K562 (cell line): ENCODE data around the gene SFR1. TPM values are rescaled to one million over a fixed set of nuclear protein-coding genes. Genes with fewer than 3 reads are reported as not detected.

Experiments
- ATAC-seq: fragments of 200-7000 bp; cut with Tn5 transposase; 3 replicates; pipeline ENCODE4 v1.9.1; 2020; ENCODE audit warnings: moderate library complexity
- BruUV-seq: library from RNA; stranded (reverse); fragments of 400-500 nt; replicated peaks from 2 replicates; lab custom pipeline; 2021; lab: Mats Ljungman, UMichigan
- CTCF ChIA-PET: fragments of 300-600 bp; formaldehyde crosslinking; extraction: SDS; loops from one replicate; lab custom pipeline; 2021; ENCODE audit warnings: low intra/inter-chr PET ratio; lab: Yijun Ruan, JAX
- POLR2A ChIA-PET: fragments of 300-600, 350-650 bp; sonication (Branson Sonifier 250); formaldehyde crosslinking; extraction: SDS; loops from one replicate; lab custom pipeline; 2021; ENCODE audit warnings: antibody characterized with exemption, inconsistent platforms; lab: Yijun Ruan, JAX
- DNase-seq, 4 experiments: peaks; one replicate each; pipeline versions ENCODE4 v3.0.0 to v3.0.0-alpha.2; 2011 to 2018; ENCODE audit warnings: low spot score in 3 of 4, mixed read lengths in 3 of 4; ENCODE audit errors: extremely low read depth in 1 of 4
- FAIRE-seq: peaks from 2 replicates; lab custom pipeline; 2011; peaks lifted over from hg19 to GRCh38; lab: Jason Lieb, UNC
- H2AFZ ChIP-seq: 2 replicates; pipeline ENCODE4 v1.6.0; 2011; ENCODE audit warnings: low read depth, low read length, control low read depth, inconsistent platforms
- H3K27ac ChIP-seq: fragments of 200-600 bp; 3 replicates; pipeline ENCODE4 v1.8.0; 2011; ENCODE audit warnings: low read depth, mild to moderate bottlenecking, control low read depth, inconsistent platforms, low read length, moderate library complexity, mixed read lengths; ENCODE audit errors: extremely low read depth
- H3K27me3 ChIP-seq, 2 experiments: fragments of 300-600 bp in 1 of 2; 2 replicates in 1 of 2; 3 replicates in 1 of 2; pipeline versions ENCODE4 v1.6.0 to v1.8.0; 2011; ENCODE audit warnings: inconsistent platforms in 2 of 2, low read length in 2 of 2, mild to moderate bottlenecking in 1 of 2, mixed read lengths in 1 of 2, moderate library complexity in 1 of 2; ENCODE audit not compliant: control insufficient read depth in 2 of 2, insufficient read depth in 2 of 2
- H3K36me3 ChIP-seq: fragments of 300-600 bp; 3 replicates; pipeline ENCODE4 v1.8.0; 2011; ENCODE audit warnings: mild to moderate bottlenecking, low read length, inconsistent platforms; ENCODE audit not compliant: control insufficient read depth, insufficient read depth
- H3K4me1 ChIP-seq, 2 experiments: fragments of 200-600 bp in 1 of 2; replicated peaks in 1 of 2; 2 replicates in 1 of 2; 3 replicates in 1 of 2; pipeline versions ENCODE4 v1.5.1 to v1.8.0; 2011; ENCODE audit warnings: inconsistent platforms in 2 of 2, low read length in 2 of 2, mild to moderate bottlenecking in 1 of 2, mixed read lengths in 1 of 2, moderate library complexity in 1 of 2; ENCODE audit not compliant: control insufficient read depth in 2 of 2, insufficient read depth in 2 of 2
- H3K4me2 ChIP-seq: 2 replicates; pipeline ENCODE4 v1.6.1; 2011; ENCODE audit warnings: low read length, control low read depth, inconsistent platforms, mixed read lengths; ENCODE audit not compliant: insufficient read depth
- H3K4me3 ChIP-seq: fragments of 200-600 bp; sonication (generic), shearing (Covaris generic); 2 replicates; pipeline ENCODE4 v1.5.1; 2016; ENCODE audit warnings: control low read depth, inconsistent platforms
- H3K79me2 ChIP-seq: fragments of 200-600 bp; 3 replicates; pipeline ENCODE4 v1.8.0; 2011; ENCODE audit warnings: low read length, inconsistent platforms; ENCODE audit not compliant: control insufficient read depth, insufficient read depth
- H3K9ac ChIP-seq, 2 experiments: 2 replicates each; pipeline versions ENCODE4 v1.6.0 to v1.6.1; 2011; ENCODE audit warnings: low read depth in 2 of 2, low read length in 2 of 2, control low read depth in 1 of 2, inconsistent platforms in 1 of 2, mild to moderate bottlenecking in 1 of 2, mixed read lengths in 1 of 2; ENCODE audit not compliant: insufficient read depth in 1 of 2
- H3K9me1 ChIP-seq: one replicate; pipeline ENCODE4 v1.6.0; 2011; ENCODE audit warnings: inconsistent platforms, mild to moderate bottlenecking, low read length, moderate library complexity; ENCODE audit not compliant: control insufficient read depth, insufficient read depth
- H3K9me3 ChIP-seq: replicated peaks from 2 replicates; pipeline ENCODE4 v1.5.1; 2011; ENCODE audit warnings: low read depth, low read length, inconsistent platforms; ENCODE audit not compliant: control insufficient read depth, insufficient read depth
- H4K20me1 ChIP-seq: replicated peaks from 2 replicates; pipeline ENCODE4 v1.6.1; 2011; ENCODE audit warnings: low read length, inconsistent platforms, mixed read lengths; ENCODE audit not compliant: control insufficient read depth, insufficient read depth
- JUN ChIP-seq, 2 experiments: sonication (generic) in 1 of 2; formaldehyde crosslinking in 1 of 2; IDR thresholded peaks; 2 replicates each; pipeline versions ENCODE4 v1.6.1 to v1.8.0; 2012 to 2022; ENCODE audit warnings: borderline replicate concordance in 2 of 2, mild to moderate bottlenecking in 2 of 2, improper control_type of control experiment in 1 of 2, low read depth in 1 of 2, low read length in 1 of 2, missing genetic modification reagents in 1 of 2
- NFXL1 ChIP-seq: fragments of 450-650 bp; formaldehyde crosslinking; IDR thresholded peaks from 2 replicates; pipeline ENCODE4 v1.4.0; 2021; ENCODE audit warnings: mild to moderate bottlenecking
- NUFIP1 ChIP-seq: fragments of 450-650 bp; IDR thresholded peaks from 2 replicates; pipeline ENCODE4 v1.6.1; 2018; ENCODE audit not compliant: partially characterized antibody
- SIN3B ChIP-seq: fragments of 450-650 bp; IDR thresholded peaks from 2 replicates; pipeline ENCODE4 v1.6.1; 2017; ENCODE audit warnings: low read depth, mild to moderate bottlenecking, moderate library complexity
- SOX6 ChIP-seq: fragments of 450-650 bp; IDR thresholded peaks from 2 replicates; pipeline ENCODE4 v1.6.1; 2014; ENCODE audit warnings: mild to moderate bottlenecking
- TEAD4 ChIP-seq, 2 experiments: sonication (generic) in 1 of 2; formaldehyde crosslinking in 1 of 2; IDR thresholded peaks; 2 replicates each; pipeline versions ENCODE4 v1.6.1 to v1.8.0; 2012 to 2022; ENCODE audit warnings: borderline replicate concordance in 1 of 2, inconsistent platforms in 1 of 2, low read length in 1 of 2, mild to moderate bottlenecking in 1 of 2, missing genetic modification reagents in 1 of 2
- ZNF212 ChIP-seq: fragments of 450-650 bp; formaldehyde crosslinking; IDR thresholded peaks from 2 replicates; pipeline ENCODE4 v1.4.0; 2020; ENCODE audit warnings: mild to moderate bottlenecking
- in situ Hi-C: fragments of 300-500 bp; cut with MboI; formaldehyde crosslinking; loops from 4 replicates; pipeline ENCODE4 v1.15.0; 2018; ENCODE audit warnings: inconsistent platforms, mixed read lengths
- intact Hi-C: fragments of 100-400 bp; cut with micrococcal nuclease; formaldehyde crosslinking; loops from 2 replicates; pipeline ENCODE4 v1.14.2; 2022
- polyA plus RNA-seq, 8 experiments: library from polyadenylated mRNA; depleted of rRNA in 4 of 8; stranded (reverse) in 5 of 8; unstranded in 3 of 8; fragments of >200 nt; fragmentation: Nextera tagmentation in 2 of 8; fragmentation: Illumina TruSeq in 1 of 8; extraction: Ambion mirVana in 2 of 8; extraction: Trizol in 1 of 8; gene quantifications; 2 replicates each; pipeline versions ENCODE4 v1.2.1 to v1.2.3, GENCODE V29; 2011 to 2014; ENCODE audit warnings: inconsistent platforms in 1 of 8, missing spikeins in 1 of 8
- total RNA-seq, 7 experiments: library from RNA; depleted of rRNA in 6 of 7; stranded (reverse); fragments of >200 nt in 6 of 7; fragmentation: Illumina TruSeq in 2 of 7; extraction: Trizol in 2 of 7; gene quantifications; 2 replicates each; pipeline versions ENCODE4 v1.2.1 to v1.2.3, GENCODE V29; 2011 to 2021; ENCODE audit warnings: low replicate concordance in 1 of 7
- TF ChIP-seq, protein P1 (sequence below): fragments of 250-450 bp; sonication (Bioruptor Pico); IDR thresholded peaks from 2 replicates; pipeline ENCODE4 v1.4.0; 2020; ENCODE audit warnings: mild to moderate bottlenecking, moderate library complexity, borderline replicate concordance

SFR1 gene
- total and polyA plus RNA-seq, 9 of the 15 experiments (the other 6 are each of a cell fraction or from before 2014, with no cell fraction given), result 4.3 to 18.7 (median 9.1) TPM

DNA sequence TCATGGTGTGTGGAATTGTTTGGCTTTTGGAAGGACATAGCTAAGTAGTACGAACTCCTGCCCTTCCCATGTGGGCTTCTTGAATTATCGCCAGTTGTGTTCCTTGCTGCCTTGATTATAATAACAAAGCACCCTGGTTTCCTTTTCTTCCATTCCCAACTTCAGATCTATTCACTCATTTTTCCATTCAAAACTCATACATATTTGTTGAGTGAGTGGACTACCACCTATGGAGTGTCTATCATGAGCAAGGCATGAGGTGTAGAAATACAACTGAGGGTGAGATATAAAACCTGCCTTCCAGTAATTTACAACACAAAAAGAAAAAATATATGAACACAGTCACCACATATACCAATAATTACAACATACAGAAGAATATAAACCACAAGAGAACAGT, 31.4 kb upstream of the SFR1 start (continued):
- TF ChIP-seq, protein P1, sequence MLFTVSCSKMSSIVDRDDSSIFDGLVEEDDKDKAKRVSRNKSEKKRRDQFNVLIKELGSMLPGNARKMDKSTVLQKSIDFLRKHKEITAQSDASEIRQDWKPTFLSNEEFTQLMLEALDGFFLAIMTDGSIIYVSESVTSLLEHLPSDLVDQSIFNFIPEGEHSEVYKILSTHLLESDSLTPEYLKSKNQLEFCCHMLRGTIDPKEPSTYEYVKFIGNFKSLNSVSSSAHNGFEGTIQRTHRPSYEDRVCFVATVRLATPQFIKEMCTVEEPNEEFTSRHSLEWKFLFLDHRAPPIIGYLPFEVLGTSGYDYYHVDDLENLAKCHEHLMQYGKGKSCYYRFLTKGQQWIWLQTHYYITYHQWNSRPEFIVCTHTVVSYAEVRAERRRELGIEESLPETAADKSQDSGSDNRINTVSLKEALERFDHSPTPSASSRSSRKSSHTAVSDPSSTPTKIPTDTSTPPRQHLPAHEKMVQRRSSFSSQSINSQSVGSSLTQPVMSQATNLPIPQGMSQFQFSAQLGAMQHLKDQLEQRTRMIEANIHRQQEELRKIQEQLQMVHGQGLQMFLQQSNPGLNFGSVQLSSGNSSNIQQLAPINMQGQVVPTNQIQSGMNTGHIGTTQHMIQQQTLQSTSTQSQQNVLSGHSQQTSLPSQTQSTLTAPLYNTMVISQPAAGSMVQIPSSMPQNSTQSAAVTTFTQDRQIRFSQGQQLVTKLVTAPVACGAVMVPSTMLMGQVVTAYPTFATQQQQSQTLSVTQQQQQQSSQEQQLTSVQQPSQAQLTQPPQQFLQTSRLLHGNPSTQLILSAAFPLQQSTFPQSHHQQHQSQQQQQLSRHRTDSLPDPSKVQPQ (CRISPR knock-in tag), result no peak
- no peak for TF ChIP-seq SIN3B
- TF ChIP-seq, all 486 proteins: peak for 0

DNA sequence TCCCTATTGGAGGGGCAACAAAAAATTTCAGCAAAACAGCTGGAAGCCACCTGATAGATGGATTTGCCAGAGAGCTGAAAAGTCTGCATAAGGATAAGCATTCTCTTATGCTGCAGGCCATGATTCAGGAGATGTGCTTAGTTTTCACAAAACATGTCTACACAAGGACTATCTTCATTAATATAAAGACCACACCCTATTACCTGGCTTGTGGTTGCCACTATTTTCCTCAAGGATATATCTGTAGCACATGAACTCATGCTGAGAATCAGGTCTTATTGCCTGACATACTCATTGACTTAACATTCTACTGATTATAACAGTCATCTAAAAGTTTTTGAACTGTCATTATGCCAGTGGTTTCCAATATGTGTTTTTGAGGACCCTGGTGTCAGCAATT, 29.2 kb upstream of the SFR1 start:
- ChIA-PET CTCF (no interaction called here), POLR2A (no interaction called here)
- Histone ChIP-seq H4K20me1 (no peaks in the 10 kb centered on the region), H3K4me1 (no peaks in the 10 kb centered on the region), H3K9me3 (no peaks in the 10 kb centered on the region; the same call in none of the 2 replicates), H3K27ac (no peak overlapping the region), H3K4me2 (no peak overlapping the region), H3K27me3 (peaks cover 3 to 12% of the 10 kb centered on the region in 2 experiments; a peak in 4 of 5 replicates), H3K36me3 (no peaks in the 10 kb centered on the region), H3K9ac (no peak overlapping the region), H3K9me1 (no peaks in the 10 kb centered on the region), H3K79me2 (no peaks in the 10 kb centered on the region), H2AFZ (no peak overlapping the region), H3K4me3 (no peak overlapping the region)
- in situ Hi-C loops (no loop called here), intact Hi-C loops (no loop called here)
- no TSS peak for BruUV-seq
- TF ChIP-seq ZNF212 (CRISPR knock-in tag), result no peak
- no peak for TF ChIP-seq JUN (IDR thresholded peaks at IDR 0.05; ENCODE audit: borderline replicate concordance, low read depth, low read length)
- no peak for TF ChIP-seq JUN (CRISPR knock-in tag; IDR thresholded peaks at IDR 0.05; ENCODE audit: borderline replicate concordance)
- TF ChIP-seq SOX6, result no peak
- no peak for TF ChIP-seq NFXL1
- no peak for TF ChIP-seq NUFIP1
- no peak for TF ChIP-seq TEAD4 (IDR thresholded peaks at IDR 0.05; ENCODE audit: low read length)
- TF ChIP-seq TEAD4 (CRISPR knock-in tag; IDR thresholded peaks at IDR 0.05; ENCODE audit: borderline replicate concordance), result no peak
- no peak for ATAC-seq
- no peak for FAIRE-seq
- DNase-seq, result no peak
